ENCODE results near the gene MKLN1.

Gene MKLN1

DNA sequence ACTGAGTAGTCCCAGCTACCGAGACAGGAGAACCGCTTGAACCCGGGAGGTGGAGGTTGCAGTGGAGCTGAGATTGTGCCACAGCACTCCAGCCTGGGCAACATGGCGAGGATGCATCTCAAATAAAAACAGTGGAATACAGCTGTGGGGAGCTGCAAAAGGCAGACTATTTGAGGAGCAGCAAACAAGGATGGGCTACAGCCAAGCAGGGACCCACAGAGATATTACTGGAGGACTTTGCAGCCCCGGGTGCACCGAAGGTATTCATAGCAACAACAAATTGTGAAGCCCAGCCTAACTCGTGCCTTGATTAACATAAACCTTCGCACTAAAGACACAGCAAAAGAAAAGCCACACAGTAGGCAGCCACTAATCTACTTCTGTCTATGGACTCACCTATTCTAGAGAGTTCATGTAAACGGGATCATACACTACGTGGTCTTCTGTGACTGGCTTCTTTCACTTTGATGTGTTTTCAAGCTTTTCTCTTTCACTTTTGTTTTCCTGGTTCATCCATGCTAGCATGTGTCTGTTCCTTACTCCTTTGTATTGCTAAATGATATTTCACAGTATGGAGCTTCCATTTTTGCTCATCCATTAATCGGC is 194.8 kb downstream of the MKLN1 start:
- no peak for DNase-seq (ENCODE audit: low spot score)

GRCh38 chr7:131524115-131524514 is 196.4 kb downstream of the MKLN1 start:
- no peak for DNase-seq (ENCODE audit: low spot score)

DNA sequence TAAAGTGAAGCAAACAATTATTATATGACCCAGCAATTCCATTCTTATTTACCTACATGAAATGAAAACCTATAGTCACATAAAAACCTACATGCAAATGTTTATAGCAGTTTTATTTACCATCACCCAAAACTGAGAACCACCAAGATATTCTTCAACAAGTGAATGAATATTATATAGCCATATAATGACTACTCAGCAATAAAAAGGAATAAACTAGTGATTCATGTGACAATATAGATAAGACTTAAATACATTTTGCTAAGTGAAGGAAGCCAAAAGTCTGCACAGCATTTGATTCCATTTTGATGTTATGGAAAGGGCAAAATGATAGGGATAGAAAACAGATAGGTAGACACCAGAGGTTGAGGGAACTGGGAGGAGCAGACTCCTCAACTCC is 197.0 kb downstream of the MKLN1 start:
- DNase-seq (ENCODE audit: low spot score): no peak

GRCh38 chr7:131525820-131526219 is 198.1 kb downstream of the MKLN1 start:
- DNase-seq (ENCODE audit: low spot score): no peak

- no peak for DNase-seq (ENCODE audit: low spot score)
Observed at GRCh38 chr7:131527456-131527855, 199.8 kb downstream of the MKLN1 start.

- DNase-seq (ENCODE audit: low spot score): no peak
Observed at GRCh38 chr7:131529179-131529578, 201.5 kb downstream of the MKLN1 start.

GRCh38 chr7:131529617-131530016 is 201.9 kb downstream of the MKLN1 start:
- no peak for DNase-seq (ENCODE audit: low spot score)

DNA sequence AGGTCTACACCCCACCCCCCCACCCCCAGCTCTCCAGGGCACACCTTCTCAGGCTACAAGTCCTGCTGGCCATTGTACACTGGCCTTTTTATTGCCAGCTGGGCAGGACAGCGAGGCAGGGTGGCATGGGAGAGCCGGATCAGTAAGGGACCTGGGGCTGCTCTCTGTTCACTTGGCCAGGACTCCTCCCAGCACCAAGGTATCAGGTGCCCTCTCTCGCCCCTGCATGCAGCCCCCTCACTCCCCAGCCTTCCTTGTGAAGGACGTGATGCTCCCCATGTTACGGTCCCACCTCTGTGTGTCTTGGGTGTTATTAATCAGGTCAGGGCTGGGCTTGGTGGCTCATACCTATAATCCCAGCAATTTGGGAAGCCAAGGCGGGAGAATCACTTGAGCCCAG is 202.5 kb downstream of the MKLN1 start:
- DNase-seq (ENCODE audit: low spot score): no peak

DNA sequence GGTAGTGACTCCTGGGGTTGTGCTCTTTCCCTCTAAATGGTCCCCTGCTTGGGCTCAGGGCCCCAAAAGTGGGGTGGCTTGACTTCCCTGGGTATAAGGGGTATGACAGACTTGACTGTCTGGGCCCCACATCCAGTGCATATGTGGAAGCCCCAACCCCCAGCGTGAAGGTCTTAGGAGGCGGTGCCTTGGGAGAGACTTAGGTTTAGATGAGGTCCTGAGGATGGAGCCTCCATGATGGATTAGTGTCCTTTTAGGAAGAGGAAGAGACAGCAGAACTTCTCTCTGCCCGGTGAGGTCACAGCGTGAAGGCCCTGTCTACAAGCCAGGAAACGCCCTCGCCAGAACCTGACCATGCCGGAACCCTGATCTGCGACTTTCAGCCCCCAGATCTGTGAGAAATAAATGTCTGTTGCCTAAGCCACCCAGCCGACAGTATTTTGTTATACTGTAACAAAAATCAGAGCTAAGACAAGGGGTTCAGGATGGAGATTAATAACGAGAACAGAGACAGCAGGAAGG is 205.0 kb downstream of the MKLN1 start:
- DNase-seq (ENCODE audit: low spot score): no peak

DNA sequence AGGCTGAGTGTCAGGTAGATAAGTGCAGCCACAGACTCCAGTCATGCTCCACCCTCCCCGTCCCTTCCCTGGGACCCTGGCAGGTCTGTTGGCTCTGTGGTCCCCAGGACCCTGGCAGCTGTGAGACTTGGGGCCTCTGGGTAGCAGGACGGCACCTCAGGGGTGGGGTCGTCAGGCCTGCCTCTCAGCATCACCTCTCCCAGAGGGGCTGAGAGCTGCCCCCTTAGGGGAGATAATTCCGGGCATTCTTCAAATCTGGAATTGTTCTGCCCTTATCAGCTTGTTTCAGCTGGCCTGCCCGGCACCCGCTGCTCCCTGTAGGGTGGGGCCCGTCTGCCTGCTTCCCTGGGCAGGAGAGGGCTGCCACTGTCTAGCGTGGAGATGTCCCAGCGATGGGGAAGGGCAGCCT is 205.5 kb downstream of the MKLN1 start:
- DNase-seq (ENCODE audit: low spot score): no peak

- DNase-seq (ENCODE audit: low spot score): no peak
Observed at GRCh38 chr7:131533566-131534561, 206.2 kb downstream of the MKLN1 start.

GRCh38 chr7:131536361-131536849 is 208.7 kb downstream of the MKLN1 start:
- no peak for DNase-seq (ENCODE audit: low spot score)

GRCh38 chr7:131537571-131537978 is 209.9 kb downstream of the MKLN1 start:
- no peak for DNase-seq (ENCODE audit: low spot score)

GRCh38 chr7:131538071-131538812 is 210.6 kb downstream of the MKLN1 start:
- DNase-seq (ENCODE audit: low spot score): no peak

DNA sequence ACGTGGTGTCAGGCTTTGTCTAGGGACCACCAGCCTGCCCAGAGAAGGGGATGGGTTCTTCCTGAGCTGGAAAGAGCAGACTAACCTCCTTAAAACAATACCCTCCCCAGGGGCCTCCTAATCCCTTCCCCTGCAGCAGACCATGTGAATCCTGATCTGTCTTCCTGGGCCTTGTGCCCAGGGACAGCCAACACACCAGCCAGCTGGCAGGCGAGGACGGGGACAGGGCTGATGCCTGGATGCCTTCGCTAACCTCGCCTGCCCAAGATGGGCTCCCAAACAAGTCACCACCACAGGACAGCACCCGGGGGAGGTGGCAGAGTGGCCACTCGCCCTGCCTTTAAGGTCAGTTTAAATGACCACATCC is 211.1 kb downstream of the MKLN1 start:
- DNase-seq (ENCODE audit: low spot score): peak; percentile 48

- DNase-seq (ENCODE audit: low spot score): no peak
Observed at GRCh38 chr7:131540491-131541162, 213.0 kb downstream of the MKLN1 start.

DNA sequence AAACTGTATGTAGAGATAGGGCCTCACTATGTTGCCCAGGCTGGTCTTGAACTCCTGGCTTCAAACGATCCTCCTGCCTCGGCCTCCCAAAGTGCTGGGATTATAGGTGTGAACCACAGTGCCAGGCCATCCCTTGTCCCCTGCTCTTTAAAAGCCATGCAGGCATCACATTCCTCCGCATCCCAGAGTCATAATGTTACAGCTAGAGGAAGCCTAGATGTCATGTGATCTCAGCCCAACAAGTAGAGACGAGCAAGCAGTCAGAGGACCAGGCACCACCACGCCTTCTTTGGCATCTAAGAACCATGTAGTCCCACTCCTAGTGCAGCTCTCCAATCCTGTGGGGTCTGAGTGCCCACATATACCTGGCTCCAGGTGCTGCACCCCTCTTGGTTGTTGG is 215.6 kb downstream of the MKLN1 start:
- no peak for DNase-seq (ENCODE audit: low spot score)

GRCh38 chr7:131544021-131544420 is 216.3 kb downstream of the MKLN1 start:
- DNase-seq (ENCODE audit: low spot score): no peak

- DNase-seq (ENCODE audit: low spot score): peak; percentile 47
Observed at GRCh38 chr7:131544449-131545301, 217.0 kb downstream of the MKLN1 start.

DNA sequence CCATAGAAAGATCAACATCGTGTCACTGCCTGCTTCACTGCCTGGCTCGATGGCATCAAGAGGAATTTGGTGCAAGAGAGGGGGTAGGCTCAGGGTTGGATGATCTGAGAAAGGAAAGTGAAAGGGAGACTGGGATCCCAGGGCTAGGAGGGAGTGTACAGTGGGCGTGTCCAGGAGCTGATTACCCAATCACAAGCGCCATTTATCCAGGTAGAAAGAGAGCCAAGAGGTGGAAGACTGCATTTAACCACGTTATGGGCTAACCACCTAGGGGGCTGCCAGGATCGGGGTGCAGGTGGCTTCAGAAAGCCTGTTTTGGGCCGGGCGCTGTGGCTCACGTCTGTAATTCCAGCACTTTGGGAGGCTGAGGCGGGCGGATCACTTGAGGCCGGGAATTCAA is 218.4 kb downstream of the MKLN1 start:
- DNase-seq (ENCODE audit: low spot score): no peak
